HepG2 (cell line): ENCODE data around the gene ZFPM1.

Experiments used
- ATF7 ChIP-seq, 2 experiments: fragments of 450-650 bp in 1 of 2; sonication (generic) in 1 of 2; formaldehyde crosslinking in 1 of 2; IDR thresholded peaks; 2 replicates each; pipeline versions ENCODE4 v1.4.0 to v1.6.1; 2016 to 2020; ENCODE audit warnings: antibody characterized with exemption in 1 of 2, mild to moderate bottlenecking in 1 of 2, missing genetic modification reagents in 1 of 2
- BHLHE40 ChIP-seq: IDR thresholded peaks from 2 replicates; pipeline ENCODE4 v1.6.1; 2011; ENCODE audit warnings: low read length, improper control_type of control experiment
- FOXK2 ChIP-seq: fragments of 450-650 bp; IDR thresholded peaks from 2 replicates; pipeline ENCODE4 v1.6.1; 2016
- FOXM1 ChIP-seq: sonication (generic); formaldehyde crosslinking; IDR thresholded peaks from 2 replicates; pipeline ENCODE4 v1.5.0; 2020; ENCODE audit warnings: missing genetic modification reagents
- KLF16 ChIP-seq, 2 experiments: sonication (generic) in 1 of 2; formaldehyde crosslinking in 1 of 2; IDR thresholded peaks; 2 replicates each; pipeline versions ENCODE4 v1.6.1 to v1.8.0; 2016 to 2023; ENCODE audit warnings: missing genetic modification reagents in 2 of 2, missing compliant biosample characterization in 1 of 2
- REL ChIP-seq: sonication (generic); formaldehyde crosslinking; conservative IDR thresholded peaks from 2 replicates; pipeline ENCODE4 v1.8.0; 2022; ENCODE audit warnings: mild to moderate bottlenecking, missing genetic modification reagents, moderate library complexity
- SP2 ChIP-seq: sonication (generic); formaldehyde crosslinking; IDR thresholded peaks from 2 replicates; pipeline ENCODE4 v1.5.1; 2020; ENCODE audit warnings: mild to moderate bottlenecking, missing genetic modification reagents
- ZNF33A ChIP-seq: sonication (generic); formaldehyde crosslinking; IDR thresholded peaks from 2 replicates; pipeline ENCODE4 v1.5.1; 2020; ENCODE audit warnings: missing genetic modification reagents, mild to moderate bottlenecking, moderate library complexity, borderline replicate concordance
- ZNF510 ChIP-seq: sonication (generic); formaldehyde crosslinking; IDR thresholded peaks from 2 replicates; pipeline ENCODE4 v1.4.0; 2020; ENCODE audit warnings: low read depth, mild to moderate bottlenecking, missing genetic modification reagents
- ZNF629 ChIP-seq: sonication (generic); formaldehyde crosslinking; conservative IDR thresholded peaks from 2 replicates; pipeline ENCODE4 v1.5.0; 2020; ENCODE audit warnings: missing genetic modification reagents
- TF ChIP-seq, protein P1 (sequence below): sonication (generic); formaldehyde crosslinking; IDR thresholded peaks from 2 replicates; pipeline ENCODE4 v1.5.0; 2020; ENCODE audit warnings: mild to moderate bottlenecking, missing genetic modification reagents, moderate library complexity
- TF ChIP-seq, protein P2 (sequence below): sonication (generic); formaldehyde crosslinking; IDR thresholded peaks from 2 replicates; pipeline ENCODE4 v1.4.0; 2020; ENCODE audit warnings: missing genetic modification reagents
- TF ChIP-seq, protein P3 (sequence below): sonication (generic); formaldehyde crosslinking; IDR thresholded peaks from one replicate; pipeline ENCODE4 v1.5.1; 2020; ENCODE audit warnings: mild to moderate bottlenecking, missing genetic modification reagents; ENCODE audit errors: not compliant biosample characterization

DNA sequence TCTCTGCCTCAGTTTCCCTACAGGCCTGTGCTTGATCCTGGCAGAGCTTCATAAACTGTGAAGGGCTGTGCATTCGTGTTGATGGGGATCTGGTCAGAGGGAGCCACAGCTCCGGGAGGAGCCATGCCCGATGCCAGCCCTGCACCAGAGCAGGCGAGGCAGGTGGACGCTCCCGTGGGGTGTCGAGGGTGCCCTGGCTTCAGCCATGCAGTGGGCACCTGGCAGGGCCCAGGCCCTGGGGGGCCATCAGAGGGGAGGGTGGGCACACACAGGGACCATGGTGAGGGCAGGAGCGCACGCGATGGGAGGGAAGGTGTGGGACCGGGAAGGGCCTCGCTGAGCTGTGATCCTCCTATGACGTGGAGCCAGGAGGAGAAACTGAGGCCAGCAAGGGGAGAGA, 22.0 kb downstream of the ZFPM1 start:
- TF ChIP-seq, protein P1, sequence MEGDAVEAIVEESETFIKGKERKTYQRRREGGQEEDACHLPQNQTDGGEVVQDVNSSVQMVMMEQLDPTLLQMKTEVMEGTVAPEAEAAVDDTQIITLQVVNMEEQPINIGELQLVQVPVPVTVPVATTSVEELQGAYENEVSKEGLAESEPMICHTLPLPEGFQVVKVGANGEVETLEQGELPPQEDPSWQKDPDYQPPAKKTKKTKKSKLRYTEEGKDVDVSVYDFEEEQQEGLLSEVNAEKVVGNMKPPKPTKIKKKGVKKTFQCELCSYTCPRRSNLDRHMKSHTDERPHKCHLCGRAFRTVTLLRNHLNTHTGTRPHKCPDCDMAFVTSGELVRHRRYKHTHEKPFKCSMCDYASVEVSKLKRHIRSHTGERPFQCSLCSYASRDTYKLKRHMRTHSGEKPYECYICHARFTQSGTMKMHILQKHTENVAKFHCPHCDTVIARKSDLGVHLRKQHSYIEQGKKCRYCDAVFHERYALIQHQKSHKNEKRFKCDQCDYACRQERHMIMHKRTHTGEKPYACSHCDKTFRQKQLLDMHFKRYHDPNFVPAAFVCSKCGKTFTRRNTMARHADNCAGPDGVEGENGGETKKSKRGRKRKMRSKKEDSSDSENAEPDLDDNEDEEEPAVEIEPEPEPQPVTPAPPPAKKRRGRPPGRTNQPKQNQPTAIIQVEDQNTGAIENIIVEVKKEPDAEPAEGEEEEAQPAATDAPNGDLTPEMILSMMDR, result no peak
- TF ChIP-seq FOXK2, result no peak
- TF ChIP-seq ZNF510, result no peak
- no peak for TF ChIP-seq FOXM1 (CRISPR knock-in tag)
- TF ChIP-seq ZNF33A, result no peak
- TF ChIP-seq REL (CRISPR knock-in tag), result no peak
- TF ChIP-seq ATF7 (IDR thresholded peaks at IDR 0.05), result no peak
- no peak for TF ChIP-seq ATF7 (CRISPR knock-in tag; IDR thresholded peaks at IDR 0.05)
- no peak for TF ChIP-seq SP2 (CRISPR knock-in tag)
- TF ChIP-seq BHLHE40, result no peak
- TF ChIP-seq, protein P2, sequence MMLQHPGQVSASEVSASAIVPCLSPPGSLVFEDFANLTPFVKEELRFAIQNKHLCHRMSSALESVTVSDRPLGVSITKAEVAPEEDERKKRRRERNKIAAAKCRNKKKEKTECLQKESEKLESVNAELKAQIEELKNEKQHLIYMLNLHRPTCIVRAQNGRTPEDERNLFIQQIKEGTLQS, result no peak
- no peak for TF ChIP-seq ZNF629
- TF ChIP-seq KLF16 (CRISPR knock-in tag; IDR thresholded peaks at IDR 0.05), result no peak
- TF ChIP-seq, protein P3, sequence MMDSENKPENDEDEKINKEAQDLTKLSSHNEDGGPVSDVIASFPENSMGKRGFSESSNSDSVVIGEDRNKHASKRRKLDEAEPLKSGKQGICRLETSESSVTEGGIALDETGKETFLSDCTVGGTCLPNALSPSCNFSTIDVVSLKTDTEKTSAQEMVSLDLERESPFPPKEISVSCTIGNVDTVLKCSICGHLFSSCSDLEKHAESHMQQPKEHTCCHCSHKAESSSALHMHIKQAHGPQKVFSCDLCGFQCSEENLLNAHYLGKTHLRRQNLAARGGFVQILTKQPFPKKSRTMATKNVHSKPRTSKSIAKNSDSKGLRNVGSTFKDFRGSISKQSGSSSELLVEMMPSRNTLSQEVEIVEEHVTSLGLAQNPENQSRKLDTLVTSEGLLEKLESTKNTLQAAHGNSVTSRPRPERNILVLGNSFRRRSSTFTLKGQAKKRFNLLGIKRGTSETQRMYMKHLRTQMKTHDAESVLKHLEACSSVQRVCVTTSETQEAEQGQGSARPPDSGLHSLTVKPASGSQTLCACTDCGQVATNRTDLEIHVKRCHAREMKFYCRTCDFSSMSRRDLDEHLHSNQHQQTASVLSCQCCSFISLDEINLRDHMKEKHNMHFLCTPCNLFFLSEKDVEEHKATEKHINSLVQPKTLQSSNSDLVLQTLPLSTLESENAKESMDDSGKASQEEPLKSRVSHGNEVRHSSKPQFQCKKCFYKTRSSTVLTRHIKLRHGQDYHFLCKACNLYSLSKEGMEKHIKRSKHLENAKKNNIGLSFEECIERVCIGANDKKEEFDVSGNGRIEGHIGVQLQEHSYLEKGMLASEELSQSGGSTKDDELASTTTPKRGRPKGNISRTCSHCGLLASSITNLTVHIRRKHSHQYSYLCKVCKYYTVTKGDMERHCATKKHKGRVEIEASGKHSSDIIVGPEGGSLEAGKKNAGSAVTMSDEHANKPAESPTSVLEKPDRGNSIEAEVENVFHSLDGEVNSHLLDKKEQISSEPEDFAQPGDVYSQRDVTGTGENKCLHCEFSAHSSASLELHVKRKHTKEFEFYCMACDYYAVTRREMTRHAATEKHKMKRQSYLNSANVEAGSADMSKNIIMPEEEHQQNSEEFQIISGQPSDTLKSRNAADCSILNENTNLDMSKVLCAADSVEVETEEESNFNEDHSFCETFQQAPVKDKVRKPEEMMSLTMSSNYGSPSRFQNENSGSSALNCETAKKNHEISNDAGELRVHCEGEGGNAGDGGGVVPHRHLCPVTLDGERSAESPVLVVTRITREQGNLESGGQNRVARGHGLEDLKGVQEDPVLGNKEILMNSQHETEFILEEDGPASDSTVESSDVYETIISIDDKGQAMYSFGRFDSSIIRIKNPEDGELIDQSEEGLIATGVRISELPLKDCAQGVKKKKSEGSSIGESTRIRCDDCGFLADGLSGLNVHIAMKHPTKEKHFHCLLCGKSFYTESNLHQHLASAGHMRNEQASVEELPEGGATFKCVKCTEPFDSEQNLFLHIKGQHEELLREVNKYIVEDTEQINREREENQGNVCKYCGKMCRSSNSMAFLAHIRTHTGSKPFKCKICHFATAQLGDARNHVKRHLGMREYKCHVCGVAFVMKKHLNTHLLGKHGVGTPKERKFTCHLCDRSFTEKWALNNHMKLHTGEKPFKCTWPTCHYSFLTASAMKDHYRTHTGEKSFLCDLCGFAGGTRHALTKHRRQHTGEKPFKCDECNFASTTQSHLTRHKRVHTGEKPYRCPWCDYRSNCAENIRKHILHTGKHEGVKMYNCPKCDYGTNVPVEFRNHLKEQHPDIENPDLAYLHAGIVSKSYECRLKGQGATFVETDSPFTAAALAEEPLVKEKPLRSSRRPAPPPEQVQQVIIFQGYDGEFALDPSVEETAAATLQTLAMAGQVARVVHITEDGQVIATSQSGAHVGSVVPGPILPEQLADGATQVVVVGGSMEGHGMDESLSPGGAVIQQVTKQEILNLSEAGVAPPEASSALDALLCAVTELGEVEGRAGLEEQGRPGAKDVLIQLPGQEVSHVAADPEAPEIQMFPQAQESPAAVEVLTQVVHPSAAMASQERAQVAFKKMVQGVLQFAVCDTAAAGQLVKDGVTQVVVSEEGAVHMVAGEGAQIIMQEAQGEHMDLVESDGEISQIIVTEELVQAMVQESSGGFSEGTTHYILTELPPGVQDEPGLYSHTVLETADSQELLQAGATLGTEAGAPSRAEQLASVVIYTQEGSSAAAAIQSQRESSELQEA, result no peak
